ENCODE results near the gene ZFPL1. TPM values are rescaled to one million over a fixed set of nuclear protein-coding genes. Genes with fewer than 3 reads are reported as not detected.

ZFPL1 gene
- total and polyA plus RNA-seq, 10 of the 15 experiments (the other 5 are each of a cell fraction or from before 2014, with no cell fraction given), result 2.2 to 37.8 (median 27.0) TPM

DNA sequence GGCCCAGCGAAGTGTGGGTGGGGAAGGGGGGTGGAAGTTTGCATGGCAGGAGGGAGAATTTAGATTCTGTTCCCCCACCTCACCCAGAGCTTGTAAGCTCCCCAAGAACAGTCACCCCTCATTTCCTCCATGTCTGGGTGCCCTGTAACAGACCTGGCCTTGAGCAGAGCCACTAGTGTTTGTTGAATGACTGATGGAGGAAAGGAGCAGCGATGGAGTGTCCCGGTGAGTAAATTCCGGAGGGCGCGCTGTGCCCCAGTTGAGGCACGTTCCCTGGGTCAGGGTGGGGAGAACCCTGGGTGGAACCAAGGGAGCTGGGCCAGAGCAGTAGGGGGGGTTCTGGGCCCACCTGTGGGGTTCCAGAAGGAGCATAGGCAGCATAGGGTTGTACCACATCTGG lies 26.5 kb upstream of the ZFPL1 start (continued):
- no peak for TF ChIP-seq ZNF384 (IDR thresholded peaks at IDR 0.05; ENCODE audit: borderline replicate concordance, low read depth, low read length)

- ATAC-seq, result no peak
- H2AFZ ChIP-seq (ENCODE audit: control insufficient read depth, low read depth, low read length), result no peak overlapping the region
- H3K79me2 ChIP-seq (ENCODE audit: control insufficient read depth, insufficient read depth, low read length), result no peaks in the 10 kb centered on the region
- CTCF ChIA-PET, result no interaction called here
- FAIRE-seq, result no peak
- no peak overlapping the region for H3K4me2 ChIP-seq (ENCODE audit: control insufficient read depth, insufficient read depth)
- H3K4me3 ChIP-seq, result no peak overlapping the region
- no TSS peak for BruUV-seq (replicated peaks)
- SMC1A ChIA-PET (ENCODE audit: uncharacterized antibody, unreplicated experiment), result no interaction called here
- H3K4me1 ChIP-seq (ENCODE audit: control insufficient read depth, insufficient read depth, low read length), result peaks cover 46% of the 10 kb centered on the region
- POLR2A ChIA-PET, result interaction anchor here (1.4 kb wide), 1 partner anchor 10 kb away, joined by 3 read pairs; no protein-coding TSS in a partner anchor
- H3K27me3 ChIP-seq (replicated peaks in 1 of 2; ENCODE audit: control insufficient read depth in 2 of 2, insufficient read depth in 2 of 2, low read length in 1 of 2), result no peaks in the 10 kb centered on the region
- no peak for DNase-seq (ENCODE audit: low read depth, low spot score)
- intact Hi-C loops (cut with micrococcal nuclease; ENCODE audit: unreplicated experiment) (no loop called here), in situ Hi-C loops (cut with MboI) (no loop called here)
- TF ChIP-seq STAT3 (IDR thresholded peaks at IDR 0.05; ENCODE audit: low read depth, low read length), result no peak
- TF ChIP-seq GATAD2B (conservative IDR thresholded peaks at IDR 0.05; ENCODE audit: low read depth), result no peak
- TF ChIP-seq HDGF (IDR thresholded peaks at IDR 0.05), result no peak
- no peak for TF ChIP-seq MYB (IDR thresholded peaks at IDR 0.05; ENCODE audit: borderline replicate concordance, low read depth, low read length)
- no peak for TF ChIP-seq FOS (IDR thresholded peaks at IDR 0.05; ENCODE audit: borderline replicate concordance, extremely low read depth, insufficient read length)
- TF ChIP-seq CEBPB (IDR thresholded peaks at IDR 0.05; ENCODE audit: borderline replicate concordance in 1 of 2, low read depth in 2 of 2, low read length in 2 of 2), result no peak
- no peak for TF ChIP-seq ZNF207 (IDR thresholded peaks at IDR 0.05; ENCODE audit: borderline replicate concordance)
- no peak for TF ChIP-seq NBN (IDR thresholded peaks at IDR 0.05)
- TF ChIP-seq TCF12 (IDR thresholded peaks at IDR 0.05; ENCODE audit: low read depth, low read length), result no peak
- no peak for TF ChIP-seq SIN3A (IDR thresholded peaks at IDR 0.05; ENCODE audit: low read depth, low read length)
- TF ChIP-seq NFXL1 (IDR thresholded peaks at IDR 0.05; ENCODE audit: borderline replicate concordance), result no peak
- TF ChIP-seq, protein P1, sequence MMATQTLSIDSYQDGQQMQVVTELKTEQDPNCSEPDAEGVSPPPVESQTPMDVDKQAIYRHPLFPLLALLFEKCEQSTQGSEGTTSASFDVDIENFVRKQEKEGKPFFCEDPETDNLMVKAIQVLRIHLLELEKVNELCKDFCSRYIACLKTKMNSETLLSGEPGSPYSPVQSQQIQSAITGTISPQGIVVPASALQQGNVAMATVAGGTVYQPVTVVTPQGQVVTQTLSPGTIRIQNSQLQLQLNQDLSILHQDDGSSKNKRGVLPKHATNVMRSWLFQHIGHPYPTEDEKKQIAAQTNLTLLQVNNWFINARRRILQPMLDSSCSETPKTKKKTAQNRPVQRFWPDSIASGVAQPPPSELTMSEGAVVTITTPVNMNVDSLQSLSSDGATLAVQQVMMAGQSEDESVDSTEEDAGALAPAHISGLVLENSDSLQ (IDR thresholded peaks at IDR 0.05), result no peak
- no peak for TF ChIP-seq POU2F2 (IDR thresholded peaks at IDR 0.05; ENCODE audit: borderline replicate concordance, low read depth, low read length)
- TF ChIP-seq, protein P2, sequence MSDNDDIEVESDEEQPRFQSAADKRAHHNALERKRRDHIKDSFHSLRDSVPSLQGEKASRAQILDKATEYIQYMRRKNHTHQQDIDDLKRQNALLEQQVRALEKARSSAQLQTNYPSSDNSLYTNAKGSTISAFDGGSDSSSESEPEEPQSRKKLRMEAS (IDR thresholded peaks at IDR 0.05; ENCODE audit: low read depth, low read length), result no peak
- no peaks in the 10 kb centered on the region for H3K36me3 ChIP-seq (ENCODE audit: control insufficient read depth in 2 of 2, insufficient read depth in 2 of 2, low read length in 1 of 2)
- no peak overlapping the region for H3K27ac ChIP-seq (ENCODE audit: control insufficient read depth, insufficient read depth)
- H3K9me3 ChIP-seq (replicated peaks; ENCODE audit: control insufficient read depth, insufficient read depth, low read length), result no peaks in the 10 kb centered on the region
- H3K9ac ChIP-seq (ENCODE audit: control insufficient read depth, insufficient read depth, low read length), result no peak overlapping the region
- RAD21 ChIA-PET (ENCODE audit: unreplicated experiment), result no interaction called here
- H4K20me1 ChIP-seq (ENCODE audit: control insufficient read depth, insufficient read depth), result no peaks in the 10 kb centered on the region
- 76% methylated on average over 13 of the region's 13 CpGs for WGBS (ENCODE audit: insufficient coverage, insufficient replicate concordance, low lambda C conversion rate, missing lambda C conversion rate)
Observed at GRCh38 chr11:65058012-65058411, 26.0 kb upstream of the ZFPL1 start.

Measured in GM12878 (cell line).